HepG2 (cell line): ENCODE results near the gene MIDN. TPM values are rescaled to one million over a fixed set of nuclear protein-coding genes. Genes with fewer than 3 reads are reported as not detected.

ENCODE experiments used
- ATF7 ChIP-seq, 2 experiments: fragments of 450-650 bp in 1 of 2; sonication (generic) in 1 of 2; formaldehyde crosslinking in 1 of 2; IDR thresholded peaks; 2 replicates each; pipeline versions ENCODE4 v1.4.0 to v1.6.1; 2016 to 2020; ENCODE audit warnings: antibody characterized with exemption in 1 of 2, mild to moderate bottlenecking in 1 of 2, missing genetic modification reagents in 1 of 2
- EP300 ChIP-seq, 3 experiments: sonication (generic) in 1 of 3; formaldehyde crosslinking in 1 of 3; IDR thresholded peaks; 2 replicates each; pipeline versions ENCODE4 v1.5.1 to v1.6.1; 2011 to 2020; ENCODE audit warnings: low read depth in 2 of 3, low read length in 2 of 3, borderline replicate concordance in 1 of 3, improper control_type of control experiment in 1 of 3, mild to moderate bottlenecking in 1 of 3, missing genetic modification reagents in 1 of 3, moderate library complexity in 1 of 3
- FOXC1 ChIP-seq: sonication (generic); formaldehyde crosslinking; IDR thresholded peaks from 2 replicates; pipeline ENCODE4 v1.8.0; 2022; ENCODE audit warnings: mild to moderate bottlenecking, missing genetic modification reagents, borderline replicate concordance
- MAZ ChIP-seq, 2 experiments: sonication (generic) in 1 of 2; formaldehyde crosslinking in 1 of 2; IDR thresholded peaks; 2 replicates each; pipeline versions ENCODE4 v1.5.0 to v1.6.1; 2012 to 2020; ENCODE audit warnings: low read depth in 2 of 2, mild to moderate bottlenecking in 2 of 2, borderline replicate concordance in 1 of 2, improper control_type of control experiment in 1 of 2, low read length in 1 of 2, missing genetic modification reagents in 1 of 2, moderate library complexity in 1 of 2
- NFYC ChIP-seq: IDR thresholded peaks from 2 replicates; pipeline ENCODE4 v1.6.1; 2016; ENCODE audit warnings: missing genetic modification reagents, missing compliant biosample characterization
- NR2F2 ChIP-seq: IDR thresholded peaks from 2 replicates; pipeline ENCODE4 v1.6.1; 2012; ENCODE audit warnings: low read depth, inconsistent platforms, borderline replicate concordance
- POLR2A ChIP-seq, 2 experiments: IDR thresholded peaks; 2 replicates each; pipeline ENCODE4 v1.6.1; 2011; ENCODE audit warnings: low read depth in 2 of 2, low read length in 2 of 2, mild to moderate bottlenecking in 1 of 2, moderate library complexity in 1 of 2; ENCODE audit not compliant: insufficient read depth in 1 of 2
- RORA ChIP-seq: sonication (generic); formaldehyde crosslinking; IDR thresholded peaks from 2 replicates; pipeline ENCODE4 v1.5.0; 2020; ENCODE audit warnings: mild to moderate bottlenecking, missing genetic modification reagents, moderate library complexity
- SKI ChIP-seq: fragments of 450-650 bp; IDR thresholded peaks from one replicate; pipeline ENCODE4 v1.6.1; 2018; ENCODE audit warnings: mild to moderate bottlenecking; ENCODE audit not compliant: partially characterized antibody
- SMAD9 ChIP-seq: sonication (generic); formaldehyde crosslinking; IDR thresholded peaks from 2 replicates; pipeline ENCODE4 v1.5.1; 2020; ENCODE audit warnings: mild to moderate bottlenecking, missing genetic modification reagents
- SNAI1 ChIP-seq: sonication (generic); formaldehyde crosslinking; IDR thresholded peaks from 2 replicates; pipeline ENCODE4 v1.5.0; 2020; ENCODE audit warnings: mild to moderate bottlenecking, missing genetic modification reagents, borderline replicate concordance
- SSRP1 ChIP-seq: IDR thresholded peaks from 2 replicates; pipeline ENCODE4 v1.6.1; 2016; ENCODE audit warnings: control low read depth
- YEATS4 ChIP-seq: sonication (generic); formaldehyde crosslinking; IDR thresholded peaks from 2 replicates; pipeline ENCODE4 v1.4.0; 2020; ENCODE audit warnings: missing genetic modification reagents, borderline replicate concordance
- ZBTB20 ChIP-seq: sonication (generic); formaldehyde crosslinking; IDR thresholded peaks from 2 replicates; pipeline ENCODE4 v1.8.1; 2023; ENCODE audit warnings: missing genetic modification reagents, low read depth, mild to moderate bottlenecking, borderline replicate concordance
- ZFP36 ChIP-seq: fragments of 150-350 bp; IDR thresholded peaks from 2 replicates; pipeline ENCODE4 v1.6.1; 2018; ENCODE audit warnings: borderline replicate concordance, low read length, low read depth; ENCODE audit not compliant: partially characterized antibody
- ZNF264 ChIP-seq: sonication (generic); formaldehyde crosslinking; IDR thresholded peaks from 2 replicates; pipeline ENCODE4 v1.4.0; 2020; ENCODE audit warnings: missing genetic modification reagents
- ZNF274 ChIP-seq: sonication (generic); formaldehyde crosslinking; IDR thresholded peaks from 2 replicates; pipeline ENCODE4 v1.5.1; 2020; ENCODE audit warnings: mild to moderate bottlenecking, missing genetic modification reagents
- ZNF329 ChIP-seq: sonication (generic); formaldehyde crosslinking; IDR thresholded peaks from 2 replicates; pipeline ENCODE4 v1.9.0; 2021; ENCODE audit warnings: low read depth, mild to moderate bottlenecking, missing genetic modification reagents
- ZNF510 ChIP-seq: sonication (generic); formaldehyde crosslinking; IDR thresholded peaks from 2 replicates; pipeline ENCODE4 v1.4.0; 2020; ENCODE audit warnings: low read depth, mild to moderate bottlenecking, missing genetic modification reagents
- ZNF557 ChIP-seq: sonication (generic); formaldehyde crosslinking; IDR thresholded peaks from 2 replicates; pipeline ENCODE4 v1.4.0; 2020; ENCODE audit warnings: missing genetic modification reagents
- polyA plus RNA-seq, 8 experiments: library from polyadenylated mRNA; depleted of rRNA in 3 of 8; stranded (reverse) in 7 of 8; unstranded in 1 of 8; fragments of >200 nt; fragmentation: Illumina TruSeq in 4 of 8; extraction: Trizol in 4 of 8; gene quantifications; 2 replicates each; pipeline versions ENCODE4 v1.2.1 to v1.2.3, GENCODE V29; 2011 to 2016; ENCODE audit warnings: low read depth in 4 of 8, missing spikeins in 1 of 8, mixed read lengths in 1 of 8; ENCODE audit not compliant: insufficient read depth in 1 of 8
- total RNA-seq, 5 experiments: library from RNA; depleted of rRNA; stranded (reverse); fragments of >200 nt; fragmentation: Illumina TruSeq; extraction: Trizol; gene quantifications; 2 replicates each; pipeline ENCODE4 v1.2.3, GENCODE V29; 2016; ENCODE audit warnings: low read depth in 1 of 5
- TF ChIP-seq, protein P1 (sequence below): sonication (generic); formaldehyde crosslinking; IDR thresholded peaks from 2 replicates; pipeline ENCODE4 v1.8.0; 2022; ENCODE audit warnings: low read depth, missing genetic modification reagents
- TF ChIP-seq, protein P2 (sequence below): IDR thresholded peaks from 2 replicates; pipeline ENCODE4 v1.6.1; 2016
- TF ChIP-seq, protein P3 (sequence below): sonication (generic); formaldehyde crosslinking; IDR thresholded peaks from 2 replicates; pipeline ENCODE4 v1.4.0; 2020; ENCODE audit warnings: mild to moderate bottlenecking, missing genetic modification reagents
- TF ChIP-seq, protein P4 (sequence below), 2 experiments: sonication (generic) in 1 of 2; formaldehyde crosslinking in 1 of 2; IDR thresholded peaks; 2 replicates each; pipeline versions ENCODE4 v1.4.0 to v1.6.1; 2018 to 2020; ENCODE audit warnings: missing genetic modification reagents in 2 of 2, borderline replicate concordance in 1 of 2, low read depth in 1 of 2, mild to moderate bottlenecking in 1 of 2, missing biosample characterization in 1 of 2
- TF ChIP-seq, protein P5 (sequence below): sonication (generic); formaldehyde crosslinking; IDR thresholded peaks from 2 replicates; pipeline ENCODE4 v1.5.0; 2020; ENCODE audit warnings: missing genetic modification reagents

The MIDN gene
- total and polyA plus RNA-seq, 2 of the 13 experiments (the other 11 are each of a cell fraction or from before 2014, with no cell fraction given): 8.4 to 18.0 TPM

DNA sequence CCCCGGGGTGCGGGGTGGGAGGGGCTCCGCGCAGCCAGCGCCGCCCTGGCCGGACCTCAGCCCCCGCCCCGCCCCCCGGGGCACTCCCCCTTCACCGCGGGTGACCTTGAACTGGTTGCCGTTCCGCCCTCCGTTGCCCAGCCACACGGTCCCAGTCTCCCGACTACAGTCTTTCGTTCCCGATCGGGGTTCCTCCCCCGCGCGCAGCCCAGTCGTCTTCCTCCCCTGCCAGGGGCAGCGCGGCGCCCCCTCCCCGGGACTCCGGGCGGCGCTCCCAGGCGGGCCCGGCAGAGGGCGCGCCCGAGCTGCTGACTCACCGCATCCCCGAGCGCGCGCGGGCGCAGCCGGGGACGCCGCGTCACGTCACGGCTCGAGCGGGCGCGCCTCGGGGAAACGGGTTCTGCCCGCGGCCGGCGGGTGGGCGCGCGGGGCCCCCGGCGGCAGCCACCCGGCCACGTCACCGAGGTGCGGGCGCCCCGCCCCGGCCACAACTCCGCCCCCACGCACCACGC is 459 bp downstream of the MIDN start (continued):
- TF ChIP-seq, protein P1, sequence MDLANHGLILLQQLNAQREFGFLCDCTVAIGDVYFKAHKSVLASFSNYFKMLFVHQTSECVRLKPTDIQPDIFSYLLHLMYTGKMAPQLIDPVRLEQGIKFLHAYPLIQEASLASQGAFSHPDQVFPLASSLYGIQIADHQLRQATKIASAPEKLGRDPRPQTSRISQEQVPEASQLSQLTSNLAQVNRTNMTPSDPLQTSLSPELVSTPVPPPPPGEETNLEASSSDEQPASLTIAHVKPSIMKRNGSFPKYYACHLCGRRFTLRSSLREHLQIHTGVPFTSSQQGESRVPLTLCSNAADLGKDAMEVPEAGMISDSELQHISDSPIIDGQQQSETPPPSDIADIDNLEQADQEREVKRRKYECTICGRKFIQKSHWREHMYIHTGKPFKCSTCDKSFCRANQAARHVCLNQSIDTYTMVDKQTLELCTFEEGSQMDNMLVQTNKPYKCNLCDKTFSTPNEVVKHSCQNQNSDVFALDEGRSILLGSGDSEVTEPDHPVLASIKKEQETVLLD (CRISPR knock-in tag): no peak
- TF ChIP-seq POLR2A (IDR thresholded peaks at IDR 0.05; ENCODE audit: insufficient read depth in 1 of 2, low read depth in 2 of 2, low read length in 2 of 2) (peak in 1 of 2 experiments; percentile 49; a peak in 2 of 4 replicates), ZNF510 (CRISPR knock-in tag) (no peak), SNAI1 (0 out of 2 replicates have a peak, but pooled peaks have one; percentile 7), NR2F2 (no peak), SKI (peak; percentile 60), SSRP1 (CRISPR knock-in tag) (no peak), SMAD9 (no peak), ZNF557 (CRISPR knock-in tag) (no peak), EP300 (IDR thresholded peaks at IDR 0.05; ENCODE audit: low read depth in 2 of 2, low read length in 2 of 2) (peak in 1 of 2 experiments; percentile 35; a peak in 2 of 4 replicates), EP300 (CRISPR knock-in tag; IDR thresholded peaks at IDR 0.05; ENCODE audit: borderline replicate concordance) (no peak), ZNF329 (CRISPR knock-in tag) (no peak), RORA (CRISPR knock-in tag) (no peak), ZFP36 (no peak), MAZ (IDR thresholded peaks at IDR 0.05; ENCODE audit: borderline replicate concordance, low read depth, low read length) (peak; percentile 14; the same call in 1 of the 2 replicates), MAZ (CRISPR knock-in tag; IDR thresholded peaks at IDR 0.05; ENCODE audit: low read depth) (peak; percentile 68; the same call in 1 of the 2 replicates), NFYC (CRISPR knock-in tag) (no peak), ZNF274 (CRISPR knock-in tag) (no peak), ATF7 (IDR thresholded peaks at IDR 0.05) (no peak), ATF7 (CRISPR knock-in tag; IDR thresholded peaks at IDR 0.05) (no peak), FOXC1 (CRISPR knock-in tag) (no peak), ZNF264 (CRISPR knock-in tag) (no peak), YEATS4 (CRISPR knock-in tag) (no peak; the same call in 1 of the 2 replicates), ZBTB20 (CRISPR knock-in tag) (no peak)
- TF ChIP-seq, protein P2, sequence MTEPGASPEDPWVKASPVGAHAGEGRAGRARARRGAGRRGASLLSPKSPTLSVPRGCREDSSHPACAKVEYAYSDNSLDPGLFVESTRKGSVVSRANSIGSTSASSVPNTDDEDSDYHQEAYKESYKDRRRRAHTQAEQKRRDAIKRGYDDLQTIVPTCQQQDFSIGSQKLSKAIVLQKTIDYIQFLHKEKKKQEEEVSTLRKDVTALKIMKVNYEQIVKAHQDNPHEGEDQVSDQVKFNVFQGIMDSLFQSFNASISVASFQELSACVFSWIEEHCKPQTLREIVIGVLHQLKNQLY: no peak
- TF ChIP-seq, protein P3, sequence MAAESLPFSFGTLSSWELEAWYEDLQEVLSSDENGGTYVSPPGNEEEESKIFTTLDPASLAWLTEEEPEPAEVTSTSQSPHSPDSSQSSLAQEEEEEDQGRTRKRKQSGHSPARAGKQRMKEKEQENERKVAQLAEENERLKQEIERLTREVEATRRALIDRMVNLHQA (CRISPR knock-in tag): no peak
- TF ChIP-seq, protein P4, sequence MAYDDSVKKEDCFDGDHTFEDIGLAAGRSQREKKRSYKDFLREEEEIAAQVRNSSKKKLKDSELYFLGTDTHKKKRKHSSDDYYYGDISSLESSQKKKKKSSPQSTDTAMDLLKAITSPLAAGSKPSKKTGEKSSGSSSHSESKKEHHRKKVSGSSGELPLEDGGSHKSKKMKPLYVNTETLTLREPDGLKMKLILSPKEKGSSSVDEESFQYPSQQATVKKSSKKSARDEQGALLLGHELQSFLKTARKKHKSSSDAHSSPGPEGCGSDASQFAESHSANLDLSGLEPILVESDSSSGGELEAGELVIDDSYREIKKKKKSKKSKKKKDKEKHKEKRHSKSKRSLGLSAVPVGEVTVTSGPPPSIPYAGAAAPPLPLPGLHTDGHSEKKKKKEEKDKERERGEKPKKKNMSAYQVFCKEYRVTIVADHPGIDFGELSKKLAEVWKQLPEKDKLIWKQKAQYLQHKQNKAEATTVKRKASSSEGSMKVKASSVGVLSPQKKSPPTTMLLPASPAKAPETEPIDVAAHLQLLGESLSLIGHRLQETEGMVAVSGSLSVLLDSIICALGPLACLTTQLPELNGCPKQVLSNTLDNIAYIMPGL (CRISPR knock-in tag; IDR thresholded peaks at IDR 0.05; ENCODE audit: borderline replicate concordance in 1 of 2, low read depth in 1 of 2): peak in 1 of 2 experiments; percentile 13; a peak in 1 of 4 replicates
- TF ChIP-seq, protein P5, sequence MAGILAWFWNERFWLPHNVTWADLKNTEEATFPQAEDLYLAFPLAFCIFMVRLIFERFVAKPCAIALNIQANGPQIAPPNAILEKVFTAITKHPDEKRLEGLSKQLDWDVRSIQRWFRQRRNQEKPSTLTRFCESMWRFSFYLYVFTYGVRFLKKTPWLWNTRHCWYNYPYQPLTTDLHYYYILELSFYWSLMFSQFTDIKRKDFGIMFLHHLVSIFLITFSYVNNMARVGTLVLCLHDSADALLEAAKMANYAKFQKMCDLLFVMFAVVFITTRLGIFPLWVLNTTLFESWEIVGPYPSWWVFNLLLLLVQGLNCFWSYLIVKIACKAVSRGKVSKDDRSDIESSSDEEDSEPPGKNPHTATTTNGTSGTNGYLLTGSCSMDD (CRISPR knock-in tag): no peak
